Left ventricle myocardium inferior (tissue), 1 donor: ENCODE results near the gene FEN1. TPM values are rescaled to one million over a fixed set of nuclear protein-coding genes. Genes with fewer than 3 reads are reported as not detected.

Source experiments
- DNase-seq: peaks from one replicate; pipeline ENCODE4 v3.0.0-alpha.2; 2020
- H3K27ac ChIP-seq: fragments of 200-600 bp; replicated peaks from 2 replicates; pipeline ENCODE4 v1.8.0; 2021
- H3K27me3 ChIP-seq: fragments of 200-600 bp; 2 replicates; pipeline ENCODE4 v1.8.0; 2021; ENCODE audit warnings: low read depth
- H3K36me3 ChIP-seq: fragments of 200-600 bp; 2 replicates; pipeline ENCODE4 v1.8.0; 2021
- H3K4me1 ChIP-seq: fragments of 200-600 bp; 2 replicates; pipeline ENCODE4 v1.8.0; 2021
- H3K4me3 ChIP-seq: fragments of 200-600 bp; 2 replicates; pipeline ENCODE4 v1.8.0; 2021; ENCODE audit warnings: mild to moderate bottlenecking, moderate library complexity
- H3K9me3 ChIP-seq: fragments of 200-600 bp; replicated peaks from 2 replicates; pipeline ENCODE4 v1.8.0; 2021
- intact Hi-C: fragments of 100-400 bp; cut with micrococcal nuclease; formaldehyde crosslinking; loops from one replicate; pipeline ENCODE4 v1.11.0; 2022
- total RNA-seq: library from RNA; stranded (reverse); fragmentation: NEBNext Ultra II Directional; extraction: Animal tissue kit (Norgen Biotek cat#: 25700); gene quantifications from one replicate; pipeline ENCODE4 v1.2.1, GENCODE V29; 2021
- TF ChIP-seq, protein P1 (sequence below): fragments of 200-600 bp; IDR thresholded peaks from 2 replicates; pipeline ENCODE4 v1.8.0; 2021; ENCODE audit warnings: antibody characterized with exemption, mild to moderate bottlenecking, borderline replicate concordance
- donor health status: DM: no; HTN: yes; CAD: no; lungs with severe emphysema.

Gene FEN1
- total RNA-seq, 1 donor from 2014 or later = 5.8 TPM

DNA sequence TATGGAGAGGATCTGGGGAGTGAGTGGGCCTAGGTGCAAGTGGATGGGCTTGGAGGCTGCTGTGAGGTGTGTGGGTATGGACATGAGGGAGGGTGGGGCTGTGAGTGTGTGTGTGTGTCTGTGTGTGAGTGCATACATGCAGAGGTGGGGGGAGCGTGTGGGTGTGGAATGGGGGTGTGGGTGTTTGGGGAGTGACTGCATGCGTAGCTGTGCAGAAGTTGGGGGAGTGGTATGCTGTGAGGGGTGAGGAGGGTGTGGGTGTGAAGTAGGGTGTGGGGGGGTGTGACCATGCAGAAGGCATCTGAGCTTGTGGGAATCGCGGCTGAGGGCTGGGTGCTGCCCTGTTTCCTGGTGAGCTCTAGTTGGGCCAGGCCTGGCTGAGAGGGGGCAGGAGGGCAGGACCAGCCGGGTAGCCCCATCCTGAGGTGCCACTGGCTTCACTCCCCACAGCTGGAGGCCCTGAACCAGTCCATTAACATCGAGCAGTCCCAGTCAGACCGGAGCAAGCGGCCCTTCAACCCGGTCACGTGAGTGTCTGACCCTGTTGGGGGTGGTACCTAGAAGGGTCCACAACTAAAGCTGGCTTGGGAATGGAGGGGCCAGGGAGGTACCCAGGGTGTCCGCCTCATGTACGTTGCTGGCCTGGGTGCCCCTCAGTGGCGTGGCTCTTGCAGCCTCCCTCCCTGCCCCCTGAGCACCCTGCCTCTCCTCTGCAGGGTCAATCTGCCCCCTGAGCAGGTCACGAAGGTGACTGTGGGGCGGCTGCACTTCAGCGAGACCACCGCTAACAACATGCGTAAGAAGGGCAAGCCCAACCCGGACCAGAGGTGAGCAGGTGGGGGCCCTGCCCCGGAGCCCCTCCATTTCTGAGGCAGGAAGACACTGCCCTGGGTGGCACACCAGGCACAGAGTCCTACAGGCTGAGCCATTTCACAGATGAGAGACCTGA is 16.8 kb upstream of the FEN1 start:
- TF ChIP-seq, protein P1, sequence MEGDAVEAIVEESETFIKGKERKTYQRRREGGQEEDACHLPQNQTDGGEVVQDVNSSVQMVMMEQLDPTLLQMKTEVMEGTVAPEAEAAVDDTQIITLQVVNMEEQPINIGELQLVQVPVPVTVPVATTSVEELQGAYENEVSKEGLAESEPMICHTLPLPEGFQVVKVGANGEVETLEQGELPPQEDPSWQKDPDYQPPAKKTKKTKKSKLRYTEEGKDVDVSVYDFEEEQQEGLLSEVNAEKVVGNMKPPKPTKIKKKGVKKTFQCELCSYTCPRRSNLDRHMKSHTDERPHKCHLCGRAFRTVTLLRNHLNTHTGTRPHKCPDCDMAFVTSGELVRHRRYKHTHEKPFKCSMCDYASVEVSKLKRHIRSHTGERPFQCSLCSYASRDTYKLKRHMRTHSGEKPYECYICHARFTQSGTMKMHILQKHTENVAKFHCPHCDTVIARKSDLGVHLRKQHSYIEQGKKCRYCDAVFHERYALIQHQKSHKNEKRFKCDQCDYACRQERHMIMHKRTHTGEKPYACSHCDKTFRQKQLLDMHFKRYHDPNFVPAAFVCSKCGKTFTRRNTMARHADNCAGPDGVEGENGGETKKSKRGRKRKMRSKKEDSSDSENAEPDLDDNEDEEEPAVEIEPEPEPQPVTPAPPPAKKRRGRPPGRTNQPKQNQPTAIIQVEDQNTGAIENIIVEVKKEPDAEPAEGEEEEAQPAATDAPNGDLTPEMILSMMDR = no peak
- Histone ChIP-seq H3K9me3 (no peaks in the 10 kb centered on the region), H3K4me3 (no peak overlapping the region), H3K27ac (no peak overlapping the region), H3K36me3 (no peaks in the 10 kb centered on the region), H3K4me1 (peaks cover 16% of the 10 kb centered on the region), H3K27me3 (no peaks in the 10 kb centered on the region)
- no peak for DNase-seq
- intact Hi-C loops = no loop called here

DNA sequence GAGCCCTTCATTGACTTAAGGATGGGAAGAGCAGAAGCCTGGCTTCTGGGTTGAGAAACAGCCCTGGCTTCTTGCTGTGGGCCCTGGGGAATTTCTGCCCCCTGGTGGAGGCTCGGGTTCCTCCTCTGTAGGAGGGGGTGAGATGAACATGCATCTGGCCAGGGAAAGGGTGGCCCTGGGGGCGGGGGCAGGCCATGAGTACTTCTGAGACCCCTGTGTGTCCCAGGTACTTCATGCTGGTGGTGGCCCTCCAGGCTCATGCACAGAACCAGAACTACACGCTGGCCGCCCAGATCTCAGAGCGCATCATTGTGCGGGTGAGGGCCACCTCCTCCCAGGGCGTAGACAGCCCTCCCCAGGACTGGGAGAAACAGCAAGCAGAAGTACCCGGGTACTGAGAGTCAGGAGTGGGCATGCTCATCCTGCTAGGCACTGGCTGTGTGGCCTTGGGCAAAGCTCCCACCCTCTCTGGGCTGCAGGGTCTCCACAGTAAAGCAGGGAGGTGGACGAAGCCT is 16.1 kb upstream of the FEN1 start:
- Histone ChIP-seq H3K4me1 (peaks cover 16% of the 10 kb centered on the region), H3K27ac (peak overlapping the region; percentile 8), H3K9me3 (no peaks in the 10 kb centered on the region), H3K27me3 (no peaks in the 10 kb centered on the region), H3K36me3 (no peaks in the 10 kb centered on the region), H3K4me3 (no peak overlapping the region)
- no peak for DNase-seq
- intact Hi-C loops = no loop called here
- TF ChIP-seq, protein P1 = peak; percentile 62

DNA sequence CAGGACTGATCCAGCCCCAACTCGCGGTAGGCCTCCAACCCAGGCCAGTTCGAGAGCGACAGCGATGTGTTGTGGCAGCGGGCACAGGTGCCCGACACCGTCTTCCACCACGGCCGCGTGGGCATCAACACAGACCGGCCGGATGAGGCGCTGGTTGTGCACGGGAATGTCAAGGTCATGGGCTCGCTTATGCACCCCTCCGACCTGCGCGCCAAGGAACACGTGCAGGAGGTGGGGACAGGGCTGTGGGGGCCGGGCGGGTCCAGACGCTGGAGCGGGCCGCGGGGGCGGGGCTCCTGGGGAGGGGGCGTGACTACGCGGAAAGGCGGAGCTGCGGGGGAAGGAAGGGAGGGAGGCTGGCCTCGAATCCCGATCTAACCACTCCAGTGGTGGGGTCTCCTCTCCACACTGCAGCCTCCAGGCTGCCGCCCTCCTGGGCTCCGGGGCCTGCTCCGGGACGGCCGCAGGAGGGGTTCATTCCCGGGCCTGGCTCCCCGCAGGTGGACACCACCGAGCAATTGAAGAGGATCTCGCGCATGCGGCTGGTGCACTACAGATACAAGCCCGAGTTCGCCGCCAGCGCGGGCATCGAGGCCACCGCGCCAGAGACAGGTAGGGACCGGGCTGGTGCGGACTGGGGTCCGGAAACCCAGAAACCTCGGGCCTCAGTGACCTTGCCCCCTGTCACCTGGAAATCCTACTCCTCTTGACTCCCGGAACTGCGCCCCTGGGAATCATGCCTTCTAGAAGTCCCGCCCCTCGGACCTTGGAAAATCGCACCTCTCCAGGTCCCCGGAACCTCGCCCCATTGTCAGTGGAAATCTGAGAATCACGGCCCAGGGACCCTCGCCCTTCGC is 15.2 kb upstream of the FEN1 start:
- intact Hi-C loops = no loop called here
- H3K27ac ChIP-seq = peak overlapping the region; percentile 8

DNA sequence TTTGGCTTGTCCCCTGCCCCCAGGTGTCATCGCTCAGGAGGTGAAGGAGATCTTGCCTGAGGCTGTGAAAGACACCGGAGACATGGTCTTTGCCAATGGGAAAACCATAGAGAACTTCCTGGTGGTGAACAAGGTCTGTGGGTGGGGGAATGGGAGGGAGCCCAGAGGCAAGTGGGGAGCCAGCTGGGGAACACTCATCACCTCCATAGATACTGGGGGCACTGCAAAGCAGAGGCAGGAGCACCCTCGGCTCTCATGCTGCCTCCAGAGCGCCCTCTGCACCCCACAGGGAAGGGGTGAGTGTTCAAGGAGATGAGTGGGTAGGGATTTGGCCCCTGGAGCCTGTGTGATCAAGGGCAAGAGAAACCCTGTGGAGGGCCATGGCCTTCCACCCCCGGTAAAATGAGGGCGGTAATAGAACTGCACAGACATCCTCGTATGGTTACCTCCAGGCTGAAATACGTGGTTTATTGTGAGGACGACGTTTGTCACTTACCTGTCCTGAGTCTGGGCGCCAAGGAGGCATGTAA is 14.3 kb upstream of the FEN1 start:
- TF ChIP-seq, protein P1 = no peak
- H3K27me3 ChIP-seq = no peaks in the 10 kb centered on the region
- no peak for DNase-seq

More for the DNA sequence above, 15.2 kb upstream of the FEN1 start:
- peaks cover 12% of the 10 kb centered on the region for H3K4me1 ChIP-seq
- no peaks in the 10 kb centered on the region for H3K9me3 ChIP-seq
- peak; percentile 64 for DNase-seq
- H3K4me3 ChIP-seq = peak overlapping the region; percentile 47
- TF ChIP-seq, protein P1 = no peak
- no peaks in the 10 kb centered on the region for H3K27me3 ChIP-seq
- H3K36me3 ChIP-seq = no peaks in the 10 kb centered on the region

More for the DNA sequence above, 14.3 kb upstream of the FEN1 start:
- Histone ChIP-seq H3K27ac (no peak overlapping the region), H3K4me1 (peaks cover 10% of the 10 kb centered on the region), H3K36me3 (no peaks in the 10 kb centered on the region), H3K9me3 (no peaks in the 10 kb centered on the region), H3K4me3 (no peak overlapping the region)
- intact Hi-C loops = no loop called here
